HFF-Myc (cell line): ENCODE measurements around the gene PPP6R2.

ENCODE experiments used
- DNase-seq: peaks from one replicate; pipeline ENCODE4 v3.0.0-alpha.2; 2011; ENCODE audit warnings: low read depth; ENCODE audit errors: extremely low read depth
- H3K4me3 ChIP-seq: replicated peaks from 2 replicates; pipeline ENCODE4 v1.5.1; 2011; ENCODE audit warnings: low read depth, mild to moderate bottlenecking, control low read depth, low read length
- CTCF ChIP-seq: IDR thresholded peaks from 2 replicates; pipeline ENCODE4 v1.5.1; 2012; ENCODE audit warnings: mild to moderate bottlenecking, low read depth, low read length, control low read depth; ENCODE audit errors: missing control alignments

Gene PPP6R2

GRCh38 chr22:50303515-50303847, 39.6 kb upstream of the PPP6R2 start:
- no peak for DNase-seq
- H3K4me3 ChIP-seq: peak overlapping the region; percentile 88
- TF ChIP-seq CTCF: no peak

- DNase-seq: no peak
- H3K4me3 ChIP-seq: peak overlapping the region; percentile 88
Measured at GRCh38 chr22:50303848-50304527, 39.1 kb upstream of the PPP6R2 start.

GRCh38 chr22:50304528-50305392, 38.4 kb upstream of the PPP6R2 start:
- TF ChIP-seq CTCF: no peak
- no peak for DNase-seq

More at GRCh38 chr22:50303848-50304527, 39.1 kb upstream of the PPP6R2 start:
- TF ChIP-seq CTCF: no peak

GRCh38 chr22:50305393-50305922, 37.7 kb upstream of the PPP6R2 start:
- H3K4me3 ChIP-seq: peak overlapping the region; percentile 88
- TF ChIP-seq CTCF: no peak
- no peak for DNase-seq

More at GRCh38 chr22:50304528-50305392, 38.4 kb upstream of the PPP6R2 start:
- H3K4me3 ChIP-seq: peak overlapping the region; percentile 88

GRCh38 chr22:50305923-50306566, 37.1 kb upstream of the PPP6R2 start:
- peak overlapping the region; percentile 88 for H3K4me3 ChIP-seq
- TF ChIP-seq CTCF: no peak
- peak; percentile 82 for DNase-seq
